GM15510 (cell line): ENCODE data around the gene FIGNL2.

Experiments used
- POLR2A ChIP-seq: IDR thresholded peaks from 3 replicates; pipeline ENCODE4 v1.6.1; 2011; ENCODE audit warnings: borderline replicate concordance; ENCODE audit not compliant: insufficient read length; ENCODE audit errors: extremely low read depth

FIGNL2 gene

DNA sequence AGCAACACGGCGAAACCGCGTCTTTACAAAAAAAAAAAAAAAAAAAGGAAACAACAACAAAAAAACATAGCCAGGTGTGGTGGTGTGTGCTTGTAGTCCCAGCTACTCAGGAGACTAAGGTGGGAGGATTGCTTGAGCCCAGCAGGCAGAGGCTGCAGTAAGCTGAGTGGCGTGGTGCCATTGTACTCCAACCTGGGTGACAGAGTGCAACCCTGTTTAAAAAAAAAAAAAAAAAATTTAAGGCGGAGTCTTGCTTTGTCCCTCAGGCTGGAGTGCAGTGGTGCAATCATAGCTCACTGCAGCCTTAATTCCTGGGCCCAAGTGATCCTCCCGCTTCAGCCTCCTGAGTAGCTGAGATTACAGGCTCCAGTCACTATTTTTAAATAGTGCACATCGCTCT lies 18.2 kb upstream of the FIGNL2 start:
- no peak for TF ChIP-seq POLR2A

GRCh38 chr12:51866324-51866723 lies 17.8 kb upstream of the FIGNL2 start:
- TF ChIP-seq POLR2A = no peak

DNA sequence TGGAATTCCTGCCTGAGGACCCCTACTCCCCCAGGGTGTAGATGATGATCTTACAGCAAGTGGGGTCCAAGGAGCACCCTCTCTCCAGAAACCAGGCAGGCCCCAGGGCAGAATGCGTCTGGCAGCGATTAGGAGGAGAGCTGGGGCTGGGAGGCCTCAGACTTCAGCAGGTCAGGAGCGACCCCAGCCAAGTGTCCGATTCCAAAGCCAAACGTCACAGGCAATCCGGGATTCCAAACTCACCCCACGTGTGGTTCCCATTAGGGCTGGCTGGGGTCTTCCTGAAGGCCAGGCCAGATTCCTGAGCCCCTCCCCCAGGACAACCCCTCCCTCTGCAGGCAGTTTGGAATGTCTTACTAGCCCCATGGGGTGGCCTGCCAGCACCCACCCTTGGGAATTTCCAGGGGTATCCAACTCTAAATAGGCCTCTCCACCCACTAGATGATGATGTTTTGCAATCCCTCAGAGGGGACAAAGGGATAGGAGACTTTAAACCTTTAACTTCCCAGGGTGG lies 17.3 kb upstream of the FIGNL2 start:
- no peak for TF ChIP-seq POLR2A

DNA sequence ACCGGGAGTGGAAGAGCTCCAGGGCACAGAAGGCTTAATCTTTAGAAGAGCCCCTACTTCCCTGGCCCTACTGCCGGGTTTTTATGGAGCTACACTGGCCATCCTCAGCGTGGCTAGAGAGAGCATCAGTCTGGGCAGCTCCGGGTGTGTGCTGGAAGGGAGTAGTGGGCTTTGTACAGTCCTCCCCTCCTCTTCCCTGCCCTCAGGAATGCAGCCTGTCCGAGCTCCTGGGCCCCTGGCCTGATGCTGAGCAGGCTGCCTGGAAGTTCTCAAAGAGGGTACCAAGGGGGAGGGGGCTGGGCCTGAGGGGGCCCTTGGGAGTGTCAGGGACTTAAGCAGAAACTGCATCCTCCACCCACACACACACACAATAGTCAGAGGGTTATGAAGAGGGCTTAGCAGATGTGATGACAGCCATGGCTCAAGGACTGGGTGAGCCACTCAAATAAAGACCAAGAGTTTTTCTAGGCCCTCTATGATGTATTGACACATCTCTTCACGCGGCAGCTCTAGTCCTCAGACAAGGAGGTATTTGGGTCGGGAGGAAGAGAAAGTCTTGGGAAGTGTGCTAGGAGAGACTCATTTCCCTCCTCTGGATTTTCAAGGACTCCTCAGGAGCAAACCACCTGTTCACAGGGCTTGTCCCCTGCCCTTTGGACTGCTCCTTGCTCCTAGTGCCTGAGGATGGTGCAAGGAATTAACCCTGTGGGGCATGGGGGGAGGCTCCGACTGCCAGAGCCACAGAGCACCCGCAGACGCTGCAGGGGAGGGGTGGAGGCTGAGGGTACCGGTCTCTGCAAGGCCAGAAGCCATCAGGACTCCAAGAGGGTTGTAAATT lies 16.5 kb upstream of the FIGNL2 start:
- TF ChIP-seq POLR2A = no peak

GRCh38 chr12:51863933-51864832 lies 15.7 kb upstream of the FIGNL2 start:
- no peak for TF ChIP-seq POLR2A

- no peak for TF ChIP-seq POLR2A
Measured at GRCh38 chr12:51863363-51863932, 14.9 kb upstream of the FIGNL2 start.

DNA sequence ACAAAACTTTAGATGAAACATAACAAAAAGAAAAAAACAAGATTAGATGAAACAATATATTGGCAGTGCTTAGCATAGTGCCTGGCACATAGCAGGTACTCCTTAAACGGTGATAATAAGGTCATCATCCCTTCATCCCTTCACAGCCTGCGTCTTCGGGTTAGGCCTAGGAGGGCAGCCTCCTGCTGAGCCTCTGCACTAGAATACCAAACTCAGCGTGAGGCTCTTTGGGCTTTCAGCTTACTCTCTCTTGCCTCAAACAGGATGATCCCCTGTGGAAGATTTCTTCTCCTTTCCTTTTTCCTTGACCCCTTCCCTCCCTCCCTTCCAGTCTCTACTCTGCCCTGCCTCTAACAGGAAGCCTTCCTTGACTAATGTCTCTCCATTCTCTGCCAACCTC lies 14.4 kb upstream of the FIGNL2 start:
- TF ChIP-seq POLR2A = no peak

GRCh38 chr12:51860986-51861385 lies 12.5 kb upstream of the FIGNL2 start:
- TF ChIP-seq POLR2A = no peak

- no peak for TF ChIP-seq POLR2A
Measured at GRCh38 chr12:51855586-51856428, 7.3 kb upstream of the FIGNL2 start.

- TF ChIP-seq POLR2A = no peak
Measured at GRCh38 chr12:51852404-51853137, 4.1 kb upstream of the FIGNL2 start.

- no peak for TF ChIP-seq POLR2A
Measured at GRCh38 chr12:51851413-51852124, 3.1 kb upstream of the FIGNL2 start.

DNA sequence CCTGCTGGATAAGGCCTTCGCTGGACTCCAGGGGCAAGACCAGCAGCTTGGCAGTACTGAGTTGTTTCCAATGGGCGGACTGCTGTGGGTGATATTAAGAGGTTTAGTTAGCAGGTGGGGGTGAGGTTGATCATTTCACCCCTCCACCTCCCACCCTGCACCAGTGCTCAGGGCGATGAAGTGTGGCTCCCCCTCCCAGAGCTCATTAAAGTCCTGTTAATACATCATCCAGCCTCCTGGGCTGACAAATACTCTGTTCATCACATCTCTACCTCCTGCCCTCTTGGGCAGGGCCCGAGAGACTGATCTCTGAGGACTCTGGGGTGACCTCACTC lies 2.4 kb upstream of the FIGNL2 start:
- no peak for TF ChIP-seq POLR2A
